H1 (cell line): Measurements from ENCODE around the gene CTNNA3. TPM values are rescaled to one million over a fixed set of nuclear protein-coding genes. Genes with fewer than 3 reads are reported as not detected.

Experiments
- CHD1 ChIP-seq: IDR thresholded peaks from 2 replicates; pipeline ENCODE4 v1.6.1; 2012; ENCODE audit warnings: low read depth, low read length, improper control_type of control experiment
- GABPA ChIP-seq: IDR thresholded peaks from 2 replicates; pipeline ENCODE4 v1.6.1; 2011; ENCODE audit warnings: mild to moderate bottlenecking, low read length, moderate library complexity, borderline replicate concordance; ENCODE audit not compliant: insufficient read depth
- HDAC6 ChIP-seq: IDR thresholded peaks from one replicate; pipeline ENCODE4 v1.7.1; 2012; ENCODE audit warnings: low read depth, mild to moderate bottlenecking, inconsistent platforms, low read length, moderate library complexity
- KDM5A ChIP-seq: fragments of 200-600 bp; IDR thresholded peaks from 2 replicates; pipeline ENCODE4 v1.7.1; 2012; ENCODE audit warnings: mild to moderate bottlenecking, low read length, inconsistent platforms, mixed read lengths
- MAFK ChIP-seq: IDR thresholded peaks from 2 replicates; pipeline ENCODE4 v1.6.1; 2012; ENCODE audit warnings: low read depth, mild to moderate bottlenecking, improper control_type of control experiment, low read length
- RFX5 ChIP-seq: IDR thresholded peaks from 2 replicates; pipeline ENCODE4 v1.6.1; 2011; ENCODE audit warnings: low read depth, low read length, improper control_type of control experiment, borderline replicate concordance
- SAP30 ChIP-seq: fragments of 300-600 bp; sonication (generic); IDR thresholded peaks from 2 replicates; pipeline ENCODE4 v1.7.1; 2012; ENCODE audit warnings: low read length, moderate library complexity, mild to moderate bottlenecking, inconsistent platforms; ENCODE audit not compliant: insufficient read depth, insufficient replicate concordance
- polyA plus RNA-seq, 7 experiments: library from polyadenylated mRNA; depleted of rRNA in 3 of 7; stranded (reverse) in 5 of 7; unstranded in 2 of 7; fragments of >200 nt in 5 of 7; fragments of 200-250 nt in 2 of 7; gene quantifications; 1 replicate in 5 of 7; 2 replicates in 1 of 7; 4 replicates in 1 of 7; pipeline versions ENCODE4 v1.2.1 to v1.2.3, GENCODE V29; 2011 to 2013; ENCODE audit warnings: missing spikeins in 2 of 7, mixed read lengths in 2 of 7
- total RNA-seq: library from RNA; stranded (reverse); fragmentation: NEBNext Ultra II Directional; extraction: Animal tissue kit (Norgen Biotek cat#: 25700); gene quantifications from 2 replicates; pipeline ENCODE4 v1.2.1, GENCODE V29; 2021

Gene CTNNA3
- total and polyA plus RNA-seq, 2 of the 8 experiments (the other 6 are each of a cell fraction or from before 2014, with no cell fraction given), result 1.3 to 1.5 TPM

DNA sequence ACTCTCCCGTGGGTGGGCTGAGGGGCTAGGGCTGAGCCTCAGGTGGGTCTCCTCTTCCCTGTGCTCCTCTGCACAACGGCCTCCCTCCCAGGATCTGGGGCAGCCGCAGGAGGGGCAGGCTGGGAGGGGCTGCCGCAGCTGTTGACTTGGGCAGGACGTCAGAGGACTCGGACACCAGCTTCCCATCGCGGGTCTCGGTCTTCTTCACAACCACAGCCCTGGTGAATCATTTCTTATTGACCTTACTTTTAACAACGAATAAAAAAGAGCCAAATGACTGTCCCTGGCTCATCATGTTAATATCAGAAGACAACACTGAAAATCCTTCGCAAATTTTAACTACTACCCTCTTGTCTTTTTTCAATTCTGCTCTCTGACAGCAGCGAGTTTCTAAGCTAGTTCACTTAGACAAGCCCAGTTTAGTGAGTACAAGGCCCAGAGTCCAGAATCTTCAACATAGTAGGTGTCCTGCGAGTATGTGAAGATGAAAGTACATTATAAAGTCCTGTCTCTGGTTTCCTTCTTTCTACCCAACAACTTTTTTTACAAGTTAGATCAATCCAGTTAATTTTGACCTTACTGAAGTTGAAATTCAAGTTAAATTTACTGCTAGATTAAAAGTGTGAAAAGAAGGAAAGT is 32.4 kb downstream of the CTNNA3 start (continued):
- TF ChIP-seq HDAC6, result no peak
- no peak for TF ChIP-seq RFX5
- TF ChIP-seq GABPA, result no peak
- TF ChIP-seq KDM5A, result no peak
- no peak for TF ChIP-seq SAP30
- no peak for TF ChIP-seq CHD1
- TF ChIP-seq MAFK, result no peak
